AG08395 (cell line): Measurements from ENCODE around the gene VPS13C.

ENCODE experiments used
- DNase-seq: peaks from one replicate; pipeline ENCODE4 v3.0.0; 2012; ENCODE audit warnings: mixed read lengths, low spot score

Gene VPS13C

GRCh38 chr15:61861962-61862361, 198.3 kb downstream of the VPS13C start:
- no peak for DNase-seq

GRCh38 chr15:61857169-61857829, 202.9 kb downstream of the VPS13C start:
- no peak for DNase-seq

- no peak for DNase-seq
Observed at GRCh38 chr15:61856295-61856694, 204.0 kb downstream of the VPS13C start.

DNA sequence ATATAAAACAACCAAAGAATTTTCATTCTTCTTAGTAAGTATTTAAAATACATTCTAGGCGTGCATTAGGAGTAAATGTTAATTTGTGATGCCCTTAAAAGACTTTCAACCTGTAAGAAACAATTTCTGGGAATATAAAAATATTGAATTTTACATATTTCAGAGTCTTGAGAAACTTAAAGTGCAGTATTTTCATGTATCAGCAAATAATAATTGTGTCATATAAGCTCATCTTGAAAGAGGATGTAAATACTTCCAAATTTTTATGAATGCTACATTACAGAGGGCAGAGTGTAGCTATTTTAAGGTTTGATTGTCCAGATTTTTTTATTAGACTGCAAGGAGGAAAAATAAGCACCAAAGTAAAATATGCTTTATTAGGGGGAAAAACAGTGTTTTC, 207.1 kb downstream of the VPS13C start:
- no peak for DNase-seq

GRCh38 chr15:61851955-61852354, 208.3 kb downstream of the VPS13C start:
- DNase-seq: no peak

DNA sequence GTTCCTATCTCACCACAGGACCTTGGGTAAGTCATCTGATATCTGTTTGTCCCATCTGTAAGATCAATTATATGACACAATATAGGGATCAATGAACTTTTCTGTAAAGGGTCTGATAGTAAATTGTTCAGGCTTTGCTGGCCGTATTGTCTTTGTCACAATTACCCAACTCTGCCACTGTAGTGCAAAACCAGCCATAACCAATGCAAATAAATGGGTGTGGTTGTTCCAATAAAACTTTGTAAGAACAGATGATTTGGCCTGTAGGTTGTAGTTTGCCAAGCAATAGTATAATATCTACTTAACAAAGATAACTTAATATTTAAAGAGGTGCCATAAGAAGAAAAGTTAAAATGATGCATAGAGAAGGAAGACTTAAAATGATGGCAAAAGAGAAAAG, 210.8 kb downstream of the VPS13C start:
- no peak for DNase-seq

- no peak for DNase-seq
Observed at GRCh38 chr15:61841466-61841865, 218.8 kb downstream of the VPS13C start.

- no peak for DNase-seq
Observed at GRCh38 chr15:61840090-61840489, 220.2 kb downstream of the VPS13C start.

GRCh38 chr15:61839546-61839945, 220.7 kb downstream of the VPS13C start:
- DNase-seq: no peak

- peak; percentile 80 for DNase-seq
Observed at GRCh38 chr15:61835496-61836106, 224.6 kb downstream of the VPS13C start.

DNA sequence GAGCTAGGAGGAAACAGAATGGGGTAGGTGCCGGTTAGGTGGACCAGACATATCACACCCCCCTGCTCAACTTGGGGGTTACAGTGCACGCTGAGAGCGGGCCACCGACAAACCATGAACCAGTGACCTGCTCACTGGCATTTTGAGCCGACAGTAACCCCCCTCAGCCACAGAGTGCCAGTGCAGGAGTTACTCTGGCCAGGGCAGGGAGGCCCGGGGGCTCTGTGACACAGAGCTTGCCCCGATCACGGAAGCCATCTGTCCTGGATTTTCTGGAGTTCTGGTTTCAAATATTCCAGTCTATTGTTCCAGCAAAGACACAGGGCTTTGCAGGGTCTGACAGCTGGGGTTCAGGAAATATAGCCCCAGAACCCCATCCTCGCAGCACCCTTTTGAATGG, 225.2 kb downstream of the VPS13C start:
- no peak for DNase-seq

- DNase-seq: peak; percentile 79
Observed at GRCh38 chr15:61834076-61834697, 226.1 kb downstream of the VPS13C start.

- no peak for DNase-seq
Observed at GRCh38 chr15:61832223-61832622, 228.0 kb downstream of the VPS13C start.

DNA sequence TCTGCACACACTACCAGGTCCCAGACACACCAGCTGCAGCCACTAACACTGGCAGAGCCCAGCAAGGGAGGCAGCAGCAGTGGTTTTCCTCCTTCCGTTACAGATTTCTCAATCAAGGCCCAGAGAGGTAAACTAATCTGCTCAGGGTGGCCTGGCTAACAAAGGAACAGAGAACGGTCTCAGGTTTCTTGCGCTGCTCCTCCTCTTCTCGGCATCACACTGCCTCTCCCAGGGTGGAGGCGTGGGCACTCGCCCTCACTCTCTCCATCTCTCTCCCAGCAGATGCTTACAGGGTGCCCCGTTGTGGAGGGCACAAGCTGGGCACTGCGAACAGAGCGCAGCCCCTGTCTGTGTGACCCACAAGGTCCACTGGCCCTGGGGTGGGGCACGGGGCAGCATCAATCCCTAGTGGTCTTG, 228.7 kb downstream of the VPS13C start:
- no peak for DNase-seq

- no peak for DNase-seq
Observed at GRCh38 chr15:61830536-61831330, 229.5 kb downstream of the VPS13C start.

- no peak for DNase-seq
Observed at GRCh38 chr15:61829514-61829889, 230.7 kb downstream of the VPS13C start.

- no peak for DNase-seq
Observed at GRCh38 chr15:61828860-61829513, 231.3 kb downstream of the VPS13C start.

GRCh38 chr15:61828008-61828407, 232.2 kb downstream of the VPS13C start:
- no peak for DNase-seq

DNA sequence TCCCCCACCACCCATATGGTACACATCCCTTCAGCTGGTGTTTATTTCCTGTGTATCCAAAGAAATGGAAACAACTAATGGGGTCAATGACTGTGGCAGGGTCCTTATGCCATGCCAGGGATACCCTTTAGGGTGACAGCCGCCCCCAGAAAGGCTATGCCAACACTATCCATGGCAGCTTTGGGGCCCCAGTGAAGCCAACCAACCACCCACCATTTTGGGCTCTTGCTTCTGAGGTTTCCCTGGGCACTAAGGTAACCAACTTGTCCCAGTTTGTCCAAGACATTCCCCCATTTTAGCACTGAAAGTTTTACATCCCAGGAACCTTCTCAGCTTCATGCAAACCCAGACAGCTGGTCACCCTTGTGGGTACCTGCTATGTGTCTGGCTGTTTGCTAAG, 233.1 kb downstream of the VPS13C start:
- DNase-seq: no peak

- DNase-seq: no peak
Observed at GRCh38 chr15:61824291-61824690, 236.0 kb downstream of the VPS13C start.

- DNase-seq: no peak
Observed at GRCh38 chr15:61822511-61822910, 237.7 kb downstream of the VPS13C start.

DNA sequence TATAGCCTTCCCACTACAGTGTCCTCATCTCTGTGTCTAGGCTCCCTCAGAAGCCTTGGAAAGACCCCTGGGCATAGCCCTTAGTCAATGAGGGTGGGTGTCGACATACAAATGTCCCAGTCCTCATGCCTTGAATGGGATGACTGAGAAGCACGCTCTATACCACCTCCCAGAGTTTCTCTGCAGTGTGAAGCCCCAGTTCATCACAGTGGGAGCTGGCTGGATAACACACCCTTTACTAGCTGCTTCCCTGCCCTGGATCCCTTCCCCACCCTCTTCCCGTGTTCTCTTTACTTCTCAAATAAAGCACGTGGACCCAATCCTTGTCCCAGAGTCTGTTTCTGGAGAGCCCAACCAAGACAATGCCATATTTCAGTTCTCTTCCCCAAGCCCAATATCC, 239.3 kb downstream of the VPS13C start:
- DNase-seq: no peak
